Mucosa of descending colon (tissue), 3 donors: ENCODE data around the gene DIAPH2. TPM values are rescaled to one million over a fixed set of nuclear protein-coding genes. Genes with fewer than 3 reads are reported as not detected.

Source experiments
- ATAC-seq: fragments of 200-7000 bp; cut with Tn5 transposase; one replicate; pipeline ENCODE4 v1.9.1; 2020; ENCODE audit warnings: mild to moderate bottlenecking, moderate library complexity
- DNase-seq, 3 donors: peaks; one replicate each; pipeline ENCODE4 v3.0.0-alpha.2; 2020
- H3K36me3 ChIP-seq: fragments of 200-600 bp; one replicate; pipeline ENCODE4 v1.8.0; 2021; ENCODE audit warnings: low read depth, mild to moderate bottlenecking
- H3K4me1 ChIP-seq: fragments of 200-600 bp; one replicate; pipeline ENCODE4 v1.8.0; 2021; ENCODE audit warnings: low read depth, mild to moderate bottlenecking
- H3K4me3 ChIP-seq: fragments of 200-600 bp; one replicate; pipeline ENCODE4 v1.8.0; 2021; ENCODE audit warnings: mild to moderate bottlenecking
- H3K9me3 ChIP-seq: fragments of 200-600 bp; one replicate; pipeline ENCODE4 v1.8.0; 2021; ENCODE audit warnings: mild to moderate bottlenecking
- CTCF ChIP-seq: fragments of 200-600 bp; IDR thresholded peaks from one replicate; pipeline ENCODE4 v1.8.0; 2022; ENCODE audit warnings: antibody characterized with exemption, mild to moderate bottlenecking
- intact Hi-C, 2 donors: fragments of 100-400 bp; cut with DNase I in 1 of 2; cut with micrococcal nuclease in 1 of 2; formaldehyde crosslinking; loops; one replicate each; pipeline versions ENCODE4 v1.11.0 to v1.11.1; 2022; cut with DNase I, micrococcal nuclease
- total RNA-seq, 3 donors: library from RNA; stranded (reverse); fragmentation: NEBNext Ultra II Directional in 2 of 3; extraction: Animal tissue kit (Norgen Biotek cat#: 25700) in 2 of 3; gene quantifications; one replicate each; pipeline versions ENCODE4 v1.2.1 to v1.2.4, GENCODE V29; 2021 to 2023
- donor health status: DM: no; HTN: no; CAD: no; lungs with moderate emphysema.
- donor health status: DM: no; HTN: no; CAD: no.
- donor health status: DM: no; HTN: yes; CAD: no.

The DIAPH2 gene
- total RNA-seq, 3 donors from 2014 or later = 26.7 to 40.2 (median 29.6) TPM

GRCh38 chrX:97387004-97387403, 702.4 kb downstream of the DIAPH2 start:
- DNase-seq (no peak), ATAC-seq (no peak)
- intact Hi-C loops = no loop called here
- no peaks in the 10 kb centered on the region for H3K36me3 ChIP-seq
- no peak overlapping the region for H3K4me3 ChIP-seq
- no peak for TF ChIP-seq CTCF
- H3K4me1 ChIP-seq = no peaks in the 10 kb centered on the region
- H3K9me3 ChIP-seq = no peaks in the 10 kb centered on the region

DNA sequence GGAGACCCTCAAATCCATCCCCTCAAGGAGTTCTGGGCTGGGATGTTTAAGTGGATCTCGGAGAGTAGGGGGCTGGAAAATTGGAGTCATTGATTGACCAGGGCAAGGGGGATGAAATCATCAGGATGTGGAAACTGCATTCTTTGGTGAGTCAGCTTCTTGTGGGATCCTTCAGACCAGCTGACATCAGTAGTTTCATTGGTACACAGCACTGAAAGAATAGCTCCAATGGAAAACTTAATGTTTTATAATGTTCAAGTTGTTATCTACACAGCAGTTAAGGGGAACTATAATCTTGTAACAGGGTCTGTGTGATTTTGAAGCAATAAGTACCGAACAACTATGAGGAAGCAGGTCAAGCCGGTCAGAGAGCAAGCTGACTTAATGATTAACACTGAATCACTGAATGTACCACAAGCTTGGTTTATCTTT, 705.1 kb downstream of the DIAPH2 start:
- H3K4me3 ChIP-seq = no peak overlapping the region
- no peaks in the 10 kb centered on the region for H3K9me3 ChIP-seq
- intact Hi-C loops = no loop called here
- ATAC-seq (no peak), DNase-seq (no peak)
- no peaks in the 10 kb centered on the region for H3K4me1 ChIP-seq
- TF ChIP-seq CTCF = no peak
- H3K36me3 ChIP-seq = no peaks in the 10 kb centered on the region

DNA sequence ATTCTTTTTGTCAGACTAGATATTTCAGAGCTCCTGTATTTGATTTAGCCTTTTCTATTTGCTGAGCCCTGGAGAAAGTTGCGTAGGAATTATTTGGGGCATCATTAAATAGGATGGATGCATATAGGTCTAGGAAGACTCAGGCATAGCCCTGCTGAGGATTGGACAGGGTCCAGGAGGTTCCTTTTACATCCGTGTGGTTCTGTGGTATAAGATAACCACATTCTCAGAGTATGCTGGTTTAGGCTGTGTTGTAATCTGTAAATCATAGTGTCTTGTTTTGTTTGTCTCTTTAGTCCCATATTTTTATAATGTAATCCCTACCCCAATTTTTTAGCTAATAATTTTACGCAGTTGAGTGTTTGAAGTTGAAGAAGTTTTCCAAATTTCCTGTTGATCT, 712.7 kb downstream of the DIAPH2 start:
- Histone ChIP-seq H3K9me3 (no peaks in the 10 kb centered on the region), H3K4me3 (no peak overlapping the region), H3K36me3 (no peaks in the 10 kb centered on the region), H3K4me1 (no peaks in the 10 kb centered on the region)
- TF ChIP-seq CTCF = no peak
- ATAC-seq (no peak), DNase-seq (no peak)
- intact Hi-C loops = no loop called here

GRCh38 chrX:97398030-97398551, 713.4 kb downstream of the DIAPH2 start:
- no peak for DNase-seq
- no peak for TF ChIP-seq CTCF
- intact Hi-C loops = no loop called here

GRCh38 chrX:97399400-97399799, 714.8 kb downstream of the DIAPH2 start:
- no peaks in the 10 kb centered on the region for H3K9me3 ChIP-seq
- no peak for TF ChIP-seq CTCF
- H3K4me1 ChIP-seq = no peaks in the 10 kb centered on the region
- DNase-seq (no peak), ATAC-seq (no peak)
- H3K36me3 ChIP-seq = no peaks in the 10 kb centered on the region
- H3K4me3 ChIP-seq = no peak overlapping the region
- intact Hi-C loops = no loop called here

More at GRCh38 chrX:97398030-97398551, 713.4 kb downstream of the DIAPH2 start:
- Histone ChIP-seq H3K4me1 (no peaks in the 10 kb centered on the region), H3K36me3 (no peaks in the 10 kb centered on the region), H3K4me3 (no peak overlapping the region), H3K9me3 (no peaks in the 10 kb centered on the region)
- ATAC-seq = no peak

GRCh38 chrX:97400492-97400891, 715.9 kb downstream of the DIAPH2 start:
- no peaks in the 10 kb centered on the region for H3K36me3 ChIP-seq
- no peaks in the 10 kb centered on the region for H3K9me3 ChIP-seq
- no peak for TF ChIP-seq CTCF
- intact Hi-C loops = no loop called here
- ATAC-seq (no peak), DNase-seq (no peak)
- no peak overlapping the region for H3K4me3 ChIP-seq
- no peaks in the 10 kb centered on the region for H3K4me1 ChIP-seq
